Right lobe of liver (tissue), 4 donors: ENCODE measurements around the gene LRFN5.

Experiments
- CTCF ChIP-seq, 4 donors: fragments of 200-600 bp in 3 of 4; fragments of 450-650 bp in 1 of 4; IDR thresholded peaks; one replicate each; pipeline versions ENCODE4 v1.5.1 to v1.8.0; 2016 to 2022; ENCODE audit warnings: antibody characterized with exemption in 4 of 4, mild to moderate bottlenecking in 2 of 4
- POLR2A ChIP-seq: fragments of 450-650 bp; IDR thresholded peaks from one replicate; pipeline ENCODE4 v1.6.1; 2017; ENCODE audit warnings: antibody characterized with exemption, mild to moderate bottlenecking
- donor health status: DM: no; HTN: no; CAD: no.
- donor health status: DM: no; HTN: no; CAD: no.
- donor health status: DM: no; HTN: yes; CAD: no.

- TF ChIP-seq CTCF (IDR thresholded peaks at IDR 0.05), result no peak
- TF ChIP-seq POLR2A, result no peak
Observed at GRCh38 chr14:41810362-41810761, 203.7 kb downstream of the LRFN5 start.
